Measurements from ENCODE around the gene NFIC.

DNA sequence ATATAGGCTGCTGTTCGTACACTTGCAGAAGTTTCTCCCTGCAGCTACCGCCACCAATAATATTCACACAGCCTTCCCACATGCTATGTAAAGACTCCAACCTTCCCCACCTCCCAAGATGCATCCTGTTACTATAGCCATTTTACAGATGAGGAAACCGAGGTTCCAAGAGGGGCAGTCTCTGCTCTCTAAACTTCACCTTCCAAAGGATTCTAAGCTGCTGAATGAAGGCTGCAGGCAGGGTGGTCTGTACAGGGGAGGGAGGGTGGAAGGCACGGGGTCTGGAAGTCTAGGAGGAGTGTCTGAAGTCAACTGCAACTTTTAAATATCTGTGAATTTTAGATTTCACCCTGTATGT is 1.9 kb upstream of the NFIC start:
- TF ChIP-seq, protein P1, sequence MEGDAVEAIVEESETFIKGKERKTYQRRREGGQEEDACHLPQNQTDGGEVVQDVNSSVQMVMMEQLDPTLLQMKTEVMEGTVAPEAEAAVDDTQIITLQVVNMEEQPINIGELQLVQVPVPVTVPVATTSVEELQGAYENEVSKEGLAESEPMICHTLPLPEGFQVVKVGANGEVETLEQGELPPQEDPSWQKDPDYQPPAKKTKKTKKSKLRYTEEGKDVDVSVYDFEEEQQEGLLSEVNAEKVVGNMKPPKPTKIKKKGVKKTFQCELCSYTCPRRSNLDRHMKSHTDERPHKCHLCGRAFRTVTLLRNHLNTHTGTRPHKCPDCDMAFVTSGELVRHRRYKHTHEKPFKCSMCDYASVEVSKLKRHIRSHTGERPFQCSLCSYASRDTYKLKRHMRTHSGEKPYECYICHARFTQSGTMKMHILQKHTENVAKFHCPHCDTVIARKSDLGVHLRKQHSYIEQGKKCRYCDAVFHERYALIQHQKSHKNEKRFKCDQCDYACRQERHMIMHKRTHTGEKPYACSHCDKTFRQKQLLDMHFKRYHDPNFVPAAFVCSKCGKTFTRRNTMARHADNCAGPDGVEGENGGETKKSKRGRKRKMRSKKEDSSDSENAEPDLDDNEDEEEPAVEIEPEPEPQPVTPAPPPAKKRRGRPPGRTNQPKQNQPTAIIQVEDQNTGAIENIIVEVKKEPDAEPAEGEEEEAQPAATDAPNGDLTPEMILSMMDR (IDR thresholded peaks at IDR 0.05) = no peak
- TF ChIP-seq POLR2A (IDR thresholded peaks at IDR 0.05) (no peak), POLR2AphosphoS5 (IDR thresholded peaks at IDR 0.05; ENCODE audit: insufficient read depth in 1 of 2, low read depth in 1 of 2) (no peak)
